MM.1S (cell line): ENCODE results near the gene ZC3H7B.

Experiments used
- CTCF ChIP-seq: fragments of 300-600 bp; sonication (generic); IDR thresholded peaks from 2 replicates; pipeline ENCODE4 v1.5.1; 2016; ENCODE audit warnings: antibody characterized with exemption, low read length, mixed read lengths
- EZH2 ChIP-seq: fragments of 300-600 bp; sonication (generic); optimal IDR thresholded peaks from 2 replicates; pipeline ENCODE3; 2017; ENCODE audit warnings: low read depth, mild to moderate bottlenecking, antibody characterized with exemption, low read length, mixed read lengths
- EZH2phosphoT487 ChIP-seq: fragments of 300-600 bp; sonication (generic); IDR thresholded peaks from 2 replicates; pipeline ENCODE4 v1.6.1; 2018; ENCODE audit warnings: antibody characterized with exemption, low read length

GRCh38 chr22:41369424-41369745 is 68.1 kb downstream of the ZC3H7B start:
- TF ChIP-seq CTCF (no peak), EZH2 (no peak), EZH2phosphoT487 (no peak)
